AG04449 (cell line): ENCODE data around the gene GJC1.

ENCODE experiments used
- CTCF ChIA-PET: fragments of 350-600 bp; formaldehyde crosslinking; extraction: SDS; loops from one replicate; lab custom pipeline; 2021; ENCODE audit warnings: antibody characterized with exemption; lab: Yijun Ruan, JAX
- POLR2A ChIA-PET: fragments of 400-600, 350-600 bp; formaldehyde crosslinking; extraction: SDS; loops from one replicate; lab custom pipeline; 2020; ENCODE audit warnings: antibody characterized with exemption, inconsistent platforms; lab: Yijun Ruan, JAX
- DNase-seq: peaks from one replicate; pipeline ENCODE4 v3.0.0-alpha.2; 2010; ENCODE audit warnings: low read depth, low spot score
- H3K4me3 ChIP-seq: 2 replicates; pipeline ENCODE4 v1.5.1; 2011; ENCODE audit warnings: low read depth, mild to moderate bottlenecking, control low read depth, low read length
- TF ChIP-seq, protein P1 (sequence below): IDR thresholded peaks from one replicate; pipeline ENCODE4 v1.5.1; 2011; ENCODE audit warnings: mild to moderate bottlenecking, moderate library complexity, low read length, control low read depth, inconsistent platforms; ENCODE audit not compliant: insufficient read depth; ENCODE audit errors: missing control alignments

The GJC1 gene

DNA sequence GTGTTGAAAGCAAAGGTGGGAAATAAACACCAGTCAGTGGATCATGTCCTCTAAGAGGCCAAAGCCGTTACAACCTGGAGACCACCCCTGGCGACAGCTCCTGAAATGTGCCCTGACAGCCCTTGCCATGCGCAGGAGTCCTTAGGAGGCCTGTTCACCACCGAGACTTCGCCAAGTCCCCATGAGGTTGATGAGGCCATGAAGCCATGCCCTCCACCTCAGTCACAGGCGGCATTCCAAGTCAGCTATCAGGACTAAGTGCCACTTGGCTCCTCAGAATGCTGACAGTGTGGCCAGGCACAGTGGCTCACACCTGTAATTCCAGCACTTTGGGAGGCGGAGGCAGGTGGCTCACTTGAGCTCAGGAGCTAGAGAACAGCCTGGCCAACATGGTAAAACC, 44.2 kb downstream of the GJC1 start:
- CTCF ChIA-PET: interaction anchor here (1.6 to 18.0 kb wide), 4 partner anchors 9 to 76 kb away, joined by 7 to 823 read pairs (median 95); no protein-coding TSS in a partner anchor
- no peak for DNase-seq

DNA sequence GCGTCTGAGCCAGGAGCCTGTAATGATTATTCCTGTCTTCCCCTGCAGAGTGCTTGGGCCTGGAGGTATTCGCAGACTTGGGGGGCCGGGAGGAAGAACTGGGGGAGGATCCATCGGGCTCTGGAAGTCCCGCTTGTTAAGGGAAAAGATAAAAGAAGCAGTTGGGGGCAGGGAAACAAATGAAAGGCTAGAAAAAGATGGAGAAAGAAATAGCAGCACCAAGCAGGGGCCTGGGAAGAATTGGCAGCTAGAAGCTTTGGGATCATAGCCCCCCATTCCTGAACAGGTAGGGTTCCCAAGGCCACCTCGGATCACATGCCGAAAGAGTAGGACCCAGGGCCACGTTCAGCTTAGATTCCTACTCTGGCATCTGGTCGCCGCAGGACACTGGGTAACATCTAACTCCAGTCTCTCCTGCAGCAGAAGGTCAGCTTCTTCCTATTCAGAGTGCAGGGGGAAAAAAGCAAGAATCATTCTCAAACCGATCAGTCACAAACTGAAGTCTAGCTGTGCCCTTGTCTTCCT, 47.7 kb downstream of the GJC1 start:
- ChIA-PET POLR2A (no interaction called here), CTCF (interaction anchor here (0.6 to 18.3 kb wide), 7 partner anchors 18 to 238 kb away, joined by 3 to 823 read pairs (median 78); no protein-coding TSS in a partner anchor)
- H3K4me3 ChIP-seq: no peak overlapping the region
- TF ChIP-seq, protein P1, sequence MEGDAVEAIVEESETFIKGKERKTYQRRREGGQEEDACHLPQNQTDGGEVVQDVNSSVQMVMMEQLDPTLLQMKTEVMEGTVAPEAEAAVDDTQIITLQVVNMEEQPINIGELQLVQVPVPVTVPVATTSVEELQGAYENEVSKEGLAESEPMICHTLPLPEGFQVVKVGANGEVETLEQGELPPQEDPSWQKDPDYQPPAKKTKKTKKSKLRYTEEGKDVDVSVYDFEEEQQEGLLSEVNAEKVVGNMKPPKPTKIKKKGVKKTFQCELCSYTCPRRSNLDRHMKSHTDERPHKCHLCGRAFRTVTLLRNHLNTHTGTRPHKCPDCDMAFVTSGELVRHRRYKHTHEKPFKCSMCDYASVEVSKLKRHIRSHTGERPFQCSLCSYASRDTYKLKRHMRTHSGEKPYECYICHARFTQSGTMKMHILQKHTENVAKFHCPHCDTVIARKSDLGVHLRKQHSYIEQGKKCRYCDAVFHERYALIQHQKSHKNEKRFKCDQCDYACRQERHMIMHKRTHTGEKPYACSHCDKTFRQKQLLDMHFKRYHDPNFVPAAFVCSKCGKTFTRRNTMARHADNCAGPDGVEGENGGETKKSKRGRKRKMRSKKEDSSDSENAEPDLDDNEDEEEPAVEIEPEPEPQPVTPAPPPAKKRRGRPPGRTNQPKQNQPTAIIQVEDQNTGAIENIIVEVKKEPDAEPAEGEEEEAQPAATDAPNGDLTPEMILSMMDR: no peak
- no peak for DNase-seq

More for the DNA sequence above, 44.2 kb downstream of the GJC1 start:
- TF ChIP-seq, protein P1: no peak
- no peak overlapping the region for H3K4me3 ChIP-seq
- POLR2A ChIA-PET: no interaction called here

DNA sequence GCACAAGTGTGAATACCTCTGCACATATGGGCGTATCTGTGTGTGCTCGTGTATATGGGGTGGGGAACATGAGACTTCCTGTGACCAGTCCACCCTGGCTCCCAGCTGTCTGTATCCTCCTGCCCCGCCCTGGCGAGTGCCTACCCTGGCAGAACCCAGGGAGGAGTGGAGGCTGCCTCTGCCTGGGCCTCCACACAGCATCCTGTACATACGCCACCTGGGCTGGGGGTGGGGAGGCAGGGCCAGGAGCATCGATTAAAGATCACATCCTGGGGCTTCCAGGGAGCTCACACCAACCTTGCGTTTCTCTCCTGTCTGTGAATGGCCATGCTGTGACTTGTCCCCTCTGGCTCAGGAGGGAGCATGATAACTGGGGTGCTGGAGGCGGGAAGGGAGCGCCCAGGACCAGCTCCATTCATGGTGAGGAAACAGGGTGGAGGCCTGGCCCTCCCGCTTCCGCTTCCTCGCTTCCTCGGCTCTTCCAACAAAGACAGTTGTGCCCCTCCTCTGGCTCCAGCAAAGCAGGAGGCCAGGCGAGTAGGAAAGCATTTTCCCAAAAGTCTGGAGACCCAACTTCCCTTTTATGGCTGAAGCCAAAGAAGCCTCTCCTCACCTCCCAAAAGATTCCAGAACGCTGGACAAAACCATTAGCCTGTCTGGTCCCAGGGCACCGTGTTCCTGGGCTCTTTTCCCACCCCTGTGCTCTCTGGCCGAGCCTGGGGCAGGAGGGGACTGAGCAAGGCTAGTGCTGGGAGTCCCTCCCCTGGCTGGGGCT, 48.3 kb downstream of the GJC1 start:
- no peak for DNase-seq
- ChIA-PET POLR2A (no interaction called here), CTCF (interaction anchor here (0.6 to 18.3 kb wide), 10 partner anchors 18 to 238 kb away, joined by 3 to 823 read pairs (median 14); no protein-coding TSS in a partner anchor)
- TF ChIP-seq, protein P1: no peak
- H3K4me3 ChIP-seq: no peak overlapping the region

DNA sequence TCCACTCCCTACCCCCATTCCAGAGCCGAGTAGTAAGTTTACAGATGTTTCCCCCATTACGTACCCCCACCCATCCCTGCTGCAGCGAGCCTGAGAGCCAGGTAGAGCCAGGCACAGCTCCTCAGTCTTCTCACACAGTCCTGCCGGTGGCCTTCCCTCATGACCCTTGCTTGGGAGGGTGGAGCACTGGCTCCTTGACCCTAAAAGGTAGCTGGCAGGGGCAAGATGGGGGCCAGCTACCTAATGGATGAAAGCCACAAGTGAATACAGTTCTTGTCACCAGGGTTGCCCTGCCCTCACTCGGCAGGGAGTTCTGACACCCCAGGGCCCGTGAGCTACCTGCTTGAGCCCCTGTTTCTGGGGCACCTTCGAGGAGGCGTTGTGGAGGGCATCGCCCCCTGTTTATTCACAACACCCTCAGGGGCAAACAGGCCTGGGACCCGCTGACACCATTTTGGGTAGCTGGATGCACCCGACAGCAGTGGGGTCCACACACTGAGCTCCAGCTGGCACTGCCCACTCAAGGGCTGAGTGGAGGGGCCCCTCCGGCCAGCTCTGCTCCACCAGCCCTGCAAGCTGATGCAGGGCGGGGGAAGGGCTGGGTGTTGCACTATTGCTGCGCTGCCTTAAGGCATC, 49.1 kb downstream of the GJC1 start:
- ChIA-PET POLR2A (no interaction called here), CTCF (interaction anchor here (0.6 to 18.3 kb wide), 15 partner anchors 19 to 354 kb away, joined by 3 to 823 read pairs (median 15); partner anchors contain the start of genes ACBD4, EFTUD2 and HIGD1B)
- DNase-seq: no peak
- TF ChIP-seq, protein P1: no peak
- no peak overlapping the region for H3K4me3 ChIP-seq

DNA sequence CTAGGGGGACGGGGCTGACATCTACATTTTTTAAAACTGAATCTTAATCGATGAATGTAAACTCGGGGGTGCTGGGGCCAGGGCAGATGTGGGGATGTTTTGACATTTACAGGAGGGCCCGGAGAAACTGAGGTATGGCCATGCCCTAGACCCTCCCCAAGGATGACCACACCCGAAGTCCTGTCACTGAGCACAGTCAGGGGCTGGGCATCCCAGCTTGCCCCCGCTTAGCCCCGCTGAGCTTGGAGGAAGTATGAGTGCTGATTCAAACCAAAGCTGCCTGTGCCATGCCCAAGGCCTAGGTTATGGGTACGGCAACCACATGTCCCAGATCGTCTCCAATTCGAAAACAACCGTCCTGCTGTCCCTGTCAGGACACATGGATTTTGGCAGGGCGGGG, 49.9 kb downstream of the GJC1 start:
- POLR2A ChIA-PET: interaction anchor here (1.0 kb wide), 1 partner anchor 15 kb away, joined by 3 read pairs; no protein-coding TSS in a partner anchor
- CTCF ChIA-PET: interaction anchor here (0.6 to 18.3 kb wide), 27 partner anchors 8 to 355 kb away, joined by 3 to 823 read pairs (median 9); partner anchors contain the start of genes ACBD4, EFTUD2 and HIGD1B
- DNase-seq: no peak
- TF ChIP-seq, protein P1: no peak
- no peak overlapping the region for H3K4me3 ChIP-seq
